Right lobe of liver (tissue), 6 donors: ENCODE results near the gene CLN3. TPM values are rescaled to one million over a fixed set of nuclear protein-coding genes. Genes with fewer than 3 reads are reported as not detected.

Experiments
- ATAC-seq, 4 donors: fragments of 200-7000 bp; cut with Tn5 transposase; one replicate each; pipeline ENCODE4 v1.9.1; 2020; ENCODE audit warnings: mild to moderate bottlenecking in 4 of 4, moderate library complexity in 4 of 4
- DNase-seq, 3 donors: peaks; one replicate each; pipeline ENCODE4 v3.0.0-alpha.2; 2020
- H3K27ac ChIP-seq, 3 donors: fragments of 200-600 bp; one replicate each; pipeline ENCODE4 v1.8.0; 2022
- H3K27me3 ChIP-seq, 2 donors: fragments of 200-600 bp; one replicate each; pipeline ENCODE4 v1.8.0; 2022
- H3K36me3 ChIP-seq, 4 donors: fragments of 200-600 bp; sonication (generic) in 1 of 4; one replicate each; pipeline versions ENCODE4 v1.5.1 to v1.8.0; 2017 to 2022; ENCODE audit warnings: control low read depth in 1 of 4
- H3K4me1 ChIP-seq, 4 donors: fragments of 200-600 bp; sonication (generic) in 1 of 4; one replicate each; pipeline versions ENCODE4 v1.5.1 to v1.8.0; 2017 to 2022; ENCODE audit warnings: control low read depth in 1 of 4
- H3K4me3 ChIP-seq, 3 donors: fragments of 200-600 bp; one replicate each; pipeline ENCODE4 v1.8.0; 2022
- H3K9me3 ChIP-seq, 4 donors: fragments of 200-600 bp; sonication (generic) in 1 of 4; one replicate each; pipeline versions ENCODE4 v1.5.1 to v1.8.0; 2017 to 2022; ENCODE audit warnings: control low read depth in 1 of 4
- POLR2A ChIP-seq: fragments of 450-650 bp; IDR thresholded peaks from one replicate; pipeline ENCODE4 v1.6.1; 2017; ENCODE audit warnings: antibody characterized with exemption, mild to moderate bottlenecking
- WGBS: methylation state at CpG from one replicate; pipeline ENCODE4 v1.1.6; 2018; ENCODE audit warnings: low coverage, low lambda C conversion rate; ENCODE audit not compliant: insufficient coverage; ENCODE audit errors: missing lambda C conversion rate; 5-methylcytosine and 5-hydroxymethylcytosine counted together
- intact Hi-C, 2 donors: fragments of 100-400 bp; cut with DNase I; formaldehyde crosslinking; loops; one replicate each; pipeline versions ENCODE4 v1.11.2 to v1.14.1; 2022
- total RNA-seq, 6 experiments: library from RNA; depleted of rRNA in 2 of 6; stranded (reverse); fragments of >200 nt in 2 of 6; fragmentation: NEBNext Ultra II Directional in 3 of 6; extraction: Animal tissue kit (Norgen Biotek cat#: 25700) in 3 of 6; gene quantifications; one replicate each; pipeline versions ENCODE4 v1.1.0 to v1.2.4, GENCODE V29; 2016 to 2023
- TF ChIP-seq, protein P1 (sequence below), 4 donors: fragments of 200-600 bp in 3 of 4; fragments of 450-650 bp in 1 of 4; IDR thresholded peaks; one replicate each; pipeline versions ENCODE4 v1.5.1 to v1.8.0; 2016 to 2022; ENCODE audit warnings: antibody characterized with exemption in 4 of 4, mild to moderate bottlenecking in 2 of 4
- donor health status: DM: no; HTN: yes; CAD: no.
- donor health status: DM: no; HTN: no; CAD: no.
- donor health status: DM: no; HTN: no; CAD: no.
- donor health status: DM: no; HTN: yes; CAD: no.
- donor health status: DM: no; HTN: yes; CAD: no.

CLN3 gene
- total RNA-seq, 6 experiments from 2014 or later: 16.5 to 47.8 (median 30.7) TPM

GRCh38 chr16:28511031-28511430 lies 19.2 kb upstream of the CLN3 start:
- peaks cover 0 to 13% (median 0%) of the 10 kb centered on the region in 4 donors for H3K36me3 ChIP-seq
- no peak for ATAC-seq
- WGBS: 85% methylated on average over 3 of the region's 3 CpGs
- H3K4me1 ChIP-seq: peaks cover 0 to 16% (median under 1%) of the 10 kb centered on the region in 4 donors
- no peak for TF ChIP-seq POLR2A
- TF ChIP-seq, protein P1, sequence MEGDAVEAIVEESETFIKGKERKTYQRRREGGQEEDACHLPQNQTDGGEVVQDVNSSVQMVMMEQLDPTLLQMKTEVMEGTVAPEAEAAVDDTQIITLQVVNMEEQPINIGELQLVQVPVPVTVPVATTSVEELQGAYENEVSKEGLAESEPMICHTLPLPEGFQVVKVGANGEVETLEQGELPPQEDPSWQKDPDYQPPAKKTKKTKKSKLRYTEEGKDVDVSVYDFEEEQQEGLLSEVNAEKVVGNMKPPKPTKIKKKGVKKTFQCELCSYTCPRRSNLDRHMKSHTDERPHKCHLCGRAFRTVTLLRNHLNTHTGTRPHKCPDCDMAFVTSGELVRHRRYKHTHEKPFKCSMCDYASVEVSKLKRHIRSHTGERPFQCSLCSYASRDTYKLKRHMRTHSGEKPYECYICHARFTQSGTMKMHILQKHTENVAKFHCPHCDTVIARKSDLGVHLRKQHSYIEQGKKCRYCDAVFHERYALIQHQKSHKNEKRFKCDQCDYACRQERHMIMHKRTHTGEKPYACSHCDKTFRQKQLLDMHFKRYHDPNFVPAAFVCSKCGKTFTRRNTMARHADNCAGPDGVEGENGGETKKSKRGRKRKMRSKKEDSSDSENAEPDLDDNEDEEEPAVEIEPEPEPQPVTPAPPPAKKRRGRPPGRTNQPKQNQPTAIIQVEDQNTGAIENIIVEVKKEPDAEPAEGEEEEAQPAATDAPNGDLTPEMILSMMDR (IDR thresholded peaks at IDR 0.05): no peak
- intact Hi-C loops: no loop called here
- no peaks in the 10 kb centered on the region for H3K27me3 ChIP-seq
- no peak overlapping the region for H3K27ac ChIP-seq
- H3K4me3 ChIP-seq: no peak overlapping the region
- DNase-seq: no peak
- H3K9me3 ChIP-seq: no peaks in the 10 kb centered on the region

- Histone ChIP-seq H3K36me3 (peaks cover 0 to 4% (median 0%) of the 10 kb centered on the region in 4 donors), H3K27ac (peak overlapping the region in 2 of 3 donors; percentile 19 to 25), H3K4me3 (no peak overlapping the region), H3K27me3 (no peaks in the 10 kb centered on the region), H3K9me3 (no peaks in the 10 kb centered on the region), H3K4me1 (peaks cover 0 to 30% (median 6%) of the 10 kb centered on the region in 4 donors)
- intact Hi-C loops: no loop called here
- WGBS: 18% methylated on average over 6 of the region's 14 CpGs
- ATAC-seq (peak; percentile 66 to 81 (median 72)), DNase-seq (no peak)
- TF ChIP-seq, protein P1 (IDR thresholded peaks at IDR 0.05): no peak
- TF ChIP-seq POLR2A: no peak
Observed at GRCh38 chr16:28505489-28506137, 13.7 kb upstream of the CLN3 start.

- H3K9me3 ChIP-seq: no peaks in the 10 kb centered on the region
- ATAC-seq (peak; percentile 7 to 66 (median 52)), DNase-seq (peak in 1 of 3 donors; percentile 82)
- peaks cover 0 to 30% (median 6%) of the 10 kb centered on the region in 4 donors for H3K4me1 ChIP-seq
- TF ChIP-seq, protein P1 (IDR thresholded peaks at IDR 0.05): no peak
- no peak for TF ChIP-seq POLR2A
- H3K27me3 ChIP-seq: no peaks in the 10 kb centered on the region
- 34% methylated on average over 6 of the region's 8 CpGs for WGBS
- peak overlapping the region in 1 of 3 donors; percentile 21 for H3K27ac ChIP-seq
- no peak overlapping the region for H3K4me3 ChIP-seq
- intact Hi-C loops: no loop called here
- H3K36me3 ChIP-seq: peaks cover 0 to 7% (median 0%) of the 10 kb centered on the region in 4 donors
Observed at GRCh38 chr16:28504707-28505404, 13.0 kb upstream of the CLN3 start.

- TF ChIP-seq POLR2A: no peak
- TF ChIP-seq, protein P1 (IDR thresholded peaks at IDR 0.05): no peak
- Histone ChIP-seq H3K27me3 (no peaks in the 10 kb centered on the region), H3K4me3 (no peak overlapping the region), H3K9me3 (no peaks in the 10 kb centered on the region), H3K4me1 (peaks cover 0 to 30% (median 6%) of the 10 kb centered on the region in 4 donors), H3K36me3 (peaks cover 0 to 9% (median 0%) of the 10 kb centered on the region in 4 donors), H3K27ac (no peak overlapping the region)
- DNase-seq (no peak), ATAC-seq (no peak)
- intact Hi-C loops: no loop called here
- WGBS: 60% methylated on average over 1 of the region's 15 CpGs
Observed at GRCh38 chr16:28503470-28504259, 11.8 kb upstream of the CLN3 start.
